Brain microvascular endothelial cell (primary cell): ENCODE measurements around the gene DOCK1.

Experiments used
- DNase-seq: peaks from one replicate; pipeline ENCODE4 v3.0.0-alpha.2; 2020
- H3K27ac ChIP-seq: fragments of 250-450 bp; sonication (Bioruptor Pico); 2 replicates; pipeline ENCODE4 v1.5.1; 2020; ENCODE audit warnings: mild to moderate bottlenecking, moderate library complexity
- H3K27me3 ChIP-seq: fragments of 250-450 bp; sonication (Bioruptor Pico); replicated peaks from 2 replicates; pipeline ENCODE4 v1.5.1; 2020; ENCODE audit warnings: mild to moderate bottlenecking
- H3K36me3 ChIP-seq: fragments of 250-450 bp; sonication (Bioruptor Pico); replicated peaks from 2 replicates; pipeline ENCODE4 v1.5.1; 2020; ENCODE audit warnings: mild to moderate bottlenecking
- H3K4me3 ChIP-seq: 2 replicates; pipeline ENCODE4 v1.5.1; 2011; ENCODE audit warnings: low read depth, mild to moderate bottlenecking, control low read depth, low read length, moderate library complexity
- CTCF ChIP-seq: IDR thresholded peaks from 2 replicates; pipeline ENCODE4 v1.5.1; 2011; ENCODE audit warnings: low read depth, mild to moderate bottlenecking, moderate library complexity, low read length, control low read depth, inconsistent platforms; ENCODE audit errors: missing control alignments
- in situ Hi-C: cut with HindIII; loops from 2 replicates; pipeline ENCODE4 v1.10.0; 2017; ENCODE audit warnings: low sequenced_read_pairs, low pct_ligation_motif_present

DOCK1 gene

GRCh38 chr10:127267442-127267841, 362.2 kb downstream of the DOCK1 start:
- Histone ChIP-seq H3K27me3 (no peaks in the 10 kb centered on the region), H3K36me3 (no peaks in the 10 kb centered on the region)
- in situ Hi-C loops: no loop called here

GRCh38 chr10:127272076-127272475, 366.8 kb downstream of the DOCK1 start:
- Histone ChIP-seq H3K4me3 (no peak overlapping the region), H3K36me3 (no peaks in the 10 kb centered on the region), H3K27ac (no peak overlapping the region), H3K27me3 (no peaks in the 10 kb centered on the region)
- in situ Hi-C loops: no loop called here
- DNase-seq: no peak
- no peak for TF ChIP-seq CTCF

More at GRCh38 chr10:127267442-127267841, 362.2 kb downstream of the DOCK1 start:
- DNase-seq: no peak
- TF ChIP-seq CTCF: no peak
- H3K27ac ChIP-seq: no peak overlapping the region
- H3K4me3 ChIP-seq: no peak overlapping the region

- TF ChIP-seq CTCF: no peak
- Histone ChIP-seq H3K4me3 (no peak overlapping the region), H3K27me3 (no peaks in the 10 kb centered on the region), H3K36me3 (no peaks in the 10 kb centered on the region), H3K27ac (no peak overlapping the region)
- DNase-seq: no peak
- in situ Hi-C loops: no loop called here
Measured at GRCh38 chr10:127275272-127275671, 370.0 kb downstream of the DOCK1 start.

- DNase-seq: no peak
Measured at GRCh38 chr10:127275793-127276450, 370.7 kb downstream of the DOCK1 start.

GRCh38 chr10:127276794-127277462, 371.7 kb downstream of the DOCK1 start:
- no peak for TF ChIP-seq CTCF
- Histone ChIP-seq H3K36me3 (peaks cover 4% of the 10 kb centered on the region), H3K27me3 (no peaks in the 10 kb centered on the region), H3K27ac (no peak overlapping the region), H3K4me3 (no peak overlapping the region)
- no peak for DNase-seq
- in situ Hi-C loops: no loop called here

More at GRCh38 chr10:127275793-127276450, 370.7 kb downstream of the DOCK1 start:
- in situ Hi-C loops: no loop called here
- Histone ChIP-seq H3K36me3 (peaks cover 4% of the 10 kb centered on the region), H3K27me3 (no peaks in the 10 kb centered on the region), H3K27ac (no peak overlapping the region), H3K4me3 (no peak overlapping the region)
- no peak for TF ChIP-seq CTCF
